GM12873 (cell line): Measurements from ENCODE around the gene NEK6.

Experiments
- TF ChIP-seq, protein P1 (sequence below): IDR thresholded peaks from 2 replicates; pipeline ENCODE4 v1.5.1; 2012; ENCODE audit warnings: low read depth, mild to moderate bottlenecking, moderate library complexity, low read length, control low read depth; ENCODE audit not compliant: insufficient read depth; ENCODE audit errors: missing control alignments

Gene NEK6

DNA sequence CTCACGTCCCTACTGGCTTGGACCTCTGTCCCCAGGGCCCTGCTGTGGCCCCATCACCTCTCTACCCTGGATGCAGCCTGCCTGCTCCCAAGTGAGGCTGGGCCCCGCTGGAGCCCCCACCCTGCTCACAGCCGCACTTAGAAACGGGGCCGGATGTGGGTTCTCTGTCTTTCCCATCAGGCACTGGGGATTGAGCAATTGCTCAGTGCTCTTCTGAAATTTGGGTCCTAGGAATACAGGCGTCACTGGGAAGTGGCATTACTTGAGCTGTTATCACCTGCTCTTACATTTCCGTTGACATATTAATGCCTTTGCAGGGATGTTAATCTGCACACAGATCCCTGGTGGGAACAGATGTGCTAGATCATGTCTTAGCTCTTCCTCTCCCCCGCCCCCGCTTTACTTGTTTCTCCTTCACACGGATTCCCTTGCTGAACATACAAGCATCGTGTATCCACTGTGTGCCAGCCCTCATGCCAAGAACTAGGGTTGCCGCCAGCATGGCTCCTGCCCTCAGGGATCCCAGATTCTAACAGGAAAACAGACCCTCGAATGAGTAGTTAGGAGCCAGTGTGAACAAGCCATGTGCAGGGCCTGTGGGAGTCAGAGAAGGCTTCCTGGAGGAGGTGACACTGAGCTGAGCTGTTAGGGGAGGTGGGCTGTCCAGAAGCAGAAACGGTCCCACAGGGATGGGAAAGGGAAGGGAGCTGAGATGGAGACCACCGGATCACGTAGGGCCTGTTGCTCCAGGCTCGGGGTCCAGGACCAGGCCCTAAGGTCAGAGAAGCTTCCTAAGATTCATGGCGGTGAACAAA lies 65.1 kb downstream of the NEK6 start:
- TF ChIP-seq, protein P1, sequence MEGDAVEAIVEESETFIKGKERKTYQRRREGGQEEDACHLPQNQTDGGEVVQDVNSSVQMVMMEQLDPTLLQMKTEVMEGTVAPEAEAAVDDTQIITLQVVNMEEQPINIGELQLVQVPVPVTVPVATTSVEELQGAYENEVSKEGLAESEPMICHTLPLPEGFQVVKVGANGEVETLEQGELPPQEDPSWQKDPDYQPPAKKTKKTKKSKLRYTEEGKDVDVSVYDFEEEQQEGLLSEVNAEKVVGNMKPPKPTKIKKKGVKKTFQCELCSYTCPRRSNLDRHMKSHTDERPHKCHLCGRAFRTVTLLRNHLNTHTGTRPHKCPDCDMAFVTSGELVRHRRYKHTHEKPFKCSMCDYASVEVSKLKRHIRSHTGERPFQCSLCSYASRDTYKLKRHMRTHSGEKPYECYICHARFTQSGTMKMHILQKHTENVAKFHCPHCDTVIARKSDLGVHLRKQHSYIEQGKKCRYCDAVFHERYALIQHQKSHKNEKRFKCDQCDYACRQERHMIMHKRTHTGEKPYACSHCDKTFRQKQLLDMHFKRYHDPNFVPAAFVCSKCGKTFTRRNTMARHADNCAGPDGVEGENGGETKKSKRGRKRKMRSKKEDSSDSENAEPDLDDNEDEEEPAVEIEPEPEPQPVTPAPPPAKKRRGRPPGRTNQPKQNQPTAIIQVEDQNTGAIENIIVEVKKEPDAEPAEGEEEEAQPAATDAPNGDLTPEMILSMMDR, result no peak

DNA sequence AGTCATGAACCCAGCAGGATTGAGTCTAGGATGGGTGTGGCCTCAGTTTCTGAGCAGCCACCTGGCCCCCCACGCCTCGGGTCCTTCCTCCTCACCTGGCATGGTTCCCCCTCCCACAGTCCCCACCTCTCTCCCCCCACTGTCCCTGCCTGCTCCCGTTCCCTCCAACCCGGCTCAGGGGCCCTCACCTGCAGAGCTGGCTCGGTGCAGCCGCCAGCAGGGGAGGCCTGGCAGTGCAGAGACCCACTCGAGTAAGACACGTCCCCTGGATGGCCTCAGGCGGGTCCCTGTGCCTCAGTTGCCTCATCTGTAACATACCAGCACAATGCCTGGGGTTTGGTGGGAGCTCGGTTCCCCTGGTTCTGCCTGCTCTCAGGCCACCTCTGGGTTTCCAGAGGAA lies 66.2 kb downstream of the NEK6 start:
- TF ChIP-seq, protein P1, result no peak

DNA sequence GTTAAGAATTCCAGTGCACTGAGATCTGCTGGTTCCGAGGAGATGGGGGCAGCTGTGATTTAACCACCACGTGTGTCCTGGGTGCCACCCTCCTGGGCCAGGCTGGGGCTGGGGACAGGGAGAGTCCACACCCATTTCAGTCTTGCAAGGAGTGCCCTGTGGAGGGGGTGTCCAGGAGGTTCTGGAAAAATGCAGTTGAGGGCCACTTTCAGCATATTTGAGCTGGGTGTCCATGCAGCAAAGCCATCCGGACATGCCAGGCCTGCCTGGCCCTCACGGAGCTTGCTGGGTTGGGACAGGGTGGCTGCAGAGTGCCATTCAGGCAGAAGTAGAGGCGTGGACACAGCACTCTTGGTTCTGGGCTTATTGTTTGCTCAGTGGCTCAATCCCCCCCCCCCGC lies 68.1 kb downstream of the NEK6 start:
- TF ChIP-seq, protein P1, result no peak

DNA sequence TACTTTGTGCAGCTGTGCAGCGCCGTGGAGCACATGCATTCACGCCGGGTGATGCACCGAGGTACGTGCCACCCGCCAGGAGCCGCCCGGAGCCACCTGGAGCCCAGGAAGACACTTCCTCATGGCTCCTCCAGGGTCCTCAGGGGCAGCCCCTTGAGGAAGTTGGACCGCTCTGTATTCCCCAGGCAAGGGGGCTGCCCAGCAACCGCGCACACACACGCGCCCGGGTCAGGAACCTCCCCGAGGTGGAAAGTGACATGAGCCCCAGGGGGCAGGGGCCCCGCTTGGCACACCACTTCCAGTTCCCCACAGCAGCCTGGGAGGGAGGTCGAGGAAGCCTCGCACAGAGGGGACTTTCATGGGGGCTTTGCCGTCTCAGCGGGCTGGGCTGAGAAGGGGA lies 68.6 kb downstream of the NEK6 start:
- TF ChIP-seq, protein P1, result no peak

DNA sequence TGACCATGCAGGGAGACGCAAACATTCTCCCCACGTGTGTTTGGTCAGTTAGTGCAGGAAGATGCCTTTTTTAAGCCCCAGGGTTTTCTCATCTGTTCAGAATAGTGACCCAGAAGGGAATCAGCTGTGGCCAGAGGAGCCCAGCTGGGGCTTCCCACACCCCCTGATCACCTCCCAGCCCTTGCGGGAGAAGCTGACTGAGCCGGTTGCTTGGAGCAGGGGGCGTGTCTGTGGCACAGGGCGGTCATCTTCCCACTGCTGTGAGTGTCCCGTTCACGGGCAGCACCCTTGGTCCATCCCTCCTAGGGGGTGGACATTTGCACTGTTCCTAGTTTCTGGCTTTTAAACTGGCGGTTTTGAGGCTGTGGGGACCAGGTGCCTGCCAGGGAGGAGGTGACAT lies 69.7 kb downstream of the NEK6 start:
- TF ChIP-seq, protein P1, result no peak

DNA sequence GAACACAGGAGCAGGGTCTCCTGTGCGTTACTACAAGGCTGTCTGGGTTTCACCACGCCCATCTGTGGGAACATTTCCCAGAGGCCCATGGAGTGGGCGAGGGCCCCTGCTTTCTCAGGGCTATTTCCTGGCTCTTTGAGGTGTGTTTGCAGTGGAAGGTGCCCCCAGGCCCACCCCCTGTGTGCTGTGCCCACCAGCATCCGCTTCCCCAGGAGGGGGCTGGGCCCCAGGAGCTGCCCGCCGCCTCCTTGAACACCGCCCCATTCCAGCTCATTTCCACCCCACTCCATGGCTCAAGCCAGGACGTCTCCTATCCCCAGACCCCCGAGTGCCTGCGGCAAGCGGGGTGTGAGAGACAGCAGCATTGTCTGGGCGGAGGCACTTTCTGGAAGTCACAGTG lies 70.5 kb downstream of the NEK6 start:
- TF ChIP-seq, protein P1, result no peak

DNA sequence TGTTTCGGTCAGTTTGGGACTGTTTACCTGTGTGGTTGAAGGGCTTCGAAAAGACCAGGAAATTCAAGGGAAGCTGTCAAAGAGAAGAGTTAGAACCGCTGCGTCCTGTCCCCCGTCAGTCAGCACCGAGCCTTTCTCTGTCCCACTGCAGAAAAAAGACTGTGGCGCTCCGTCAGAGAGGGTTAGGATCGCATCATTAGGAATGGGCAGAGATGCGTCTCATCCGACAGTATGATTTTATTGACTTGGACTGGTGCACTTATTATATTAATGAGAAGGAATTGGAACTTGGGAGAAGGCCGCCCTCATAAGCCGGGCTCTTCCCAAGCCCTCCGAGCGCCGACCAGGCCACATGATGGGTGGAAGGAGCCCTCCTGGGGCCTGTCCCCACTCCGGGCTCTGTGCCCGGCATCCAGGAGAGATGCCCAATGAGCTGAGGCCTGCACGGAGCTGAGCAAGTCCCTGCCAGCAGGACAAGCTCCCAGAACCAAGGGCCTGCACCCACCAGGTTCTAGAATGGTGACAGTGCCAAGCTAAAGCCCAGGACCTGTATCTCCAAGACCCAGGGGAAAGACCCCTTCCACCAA lies 71.5 kb downstream of the NEK6 start:
- TF ChIP-seq, protein P1, result no peak
